SK-N-DZ (cell line): Measurements from ENCODE around the gene RPS6KA1. TPM values are rescaled to one million over a fixed set of nuclear protein-coding genes. Genes with fewer than 3 reads are reported as not detected.
"Not testable (repeated sequence)": the region's sequence is repeated elsewhere in the genome, so short reads cannot be mapped to it uniquely, and the experiment has no call there.

ENCODE experiments used
- DNase-seq: peaks from one replicate; pipeline ENCODE4 v3.0.0-alpha.2; 2015; ENCODE audit warnings: low spot score
- polyA plus RNA-seq, 2 experiments: library from polyadenylated mRNA; depleted of rRNA; stranded (reverse); fragments of >200 nt; gene quantifications; 2 replicates each; pipeline ENCODE4 v1.2.3, GENCODE V29; 2014

RPS6KA1 gene
- 9.8 and 13.7 TPM in 2 replicates for polyA plus RNA-seq (2014; cell fraction: cytosol; rRNA removed)
- polyA plus RNA-seq (2014; cell fraction: nucleus; rRNA removed), result 8.9 and 15.9 TPM in 2 replicates

GRCh38 chr1:26529655-26530409, at the start of gene RPS6KA1:
Gene RPS6KA1, plus strand, starts transcription at chr1:26529761. Its CDS starts 160 bp downstream, at chr1:26529921.
- DNase-seq, result peak; percentile 51

- DNase-seq, result no peak
These were observed 46.6 kb upstream of the RPS6KA1 start for GRCh38 chr1:26482921-26483320.

- DNase-seq, result no peak
These were observed 45.6 kb upstream of the RPS6KA1 start for GRCh38 chr1:26483980-26484379.

GRCh38 chr1:26490155-26490554, 39.4 kb upstream of the RPS6KA1 start:
- no peak for DNase-seq

GRCh38 chr1:26493267-26493666, 36.3 kb upstream of the RPS6KA1 start:
- no peak for DNase-seq

- DNase-seq, result no peak
These were observed 35.6 kb upstream of the RPS6KA1 start for GRCh38 chr1:26493938-26494337.

GRCh38 chr1:26496861-26497260, 32.7 kb upstream of the RPS6KA1 start:
- DNase-seq, result no peak

- no peak for DNase-seq
These were observed 30.7 kb upstream of the RPS6KA1 start for GRCh38 chr1:26498894-26499293.

GRCh38 chr1:26500488-26501175, 28.9 kb upstream of the RPS6KA1 start:
- DNase-seq, result peak; percentile 70

- not testable (repeated sequence) for DNase-seq
These were observed 18.9 kb upstream of the RPS6KA1 start for GRCh38 chr1:26510711-26511110.

- DNase-seq, result not testable (repeated sequence)
These were observed 13.7 kb upstream of the RPS6KA1 start for GRCh38 chr1:26515836-26516235.

- DNase-seq, result no peak
These were observed 12.4 kb upstream of the RPS6KA1 start for GRCh38 chr1:26516987-26517765.

GRCh38 chr1:26517766-26518049, 11.9 kb upstream of the RPS6KA1 start:
- DNase-seq, result no peak

GRCh38 chr1:26518355-26518754, 11.2 kb upstream of the RPS6KA1 start:
- no peak for DNase-seq

- DNase-seq, result no peak
These were observed 9.2 kb upstream of the RPS6KA1 start for GRCh38 chr1:26520339-26520738.

- no peak for DNase-seq
These were observed 7.9 kb upstream of the RPS6KA1 start for GRCh38 chr1:26521669-26522030.

GRCh38 chr1:26522073-26522472, 7.5 kb upstream of the RPS6KA1 start:
- DNase-seq, result no peak

GRCh38 chr1:26524181-26524580, 5.4 kb upstream of the RPS6KA1 start:
- no peak for DNase-seq

GRCh38 chr1:26526287-26526686, 3.3 kb upstream of the RPS6KA1 start:
- no peak for DNase-seq

- peak; percentile 37 for DNase-seq
These were observed 231 bp upstream of the RPS6KA1 start for GRCh38 chr1:26529405-26529654.

GRCh38 chr1:26530410-26530894, 891 bp downstream of the RPS6KA1 start:
- DNase-seq, result no peak

GRCh38 chr1:26530895-26531598, 1.5 kb downstream of the RPS6KA1 start:
- no peak for DNase-seq
